Heart left ventricle (tissue), 16 donors: ENCODE results near the gene PHACTR1. TPM values are rescaled to one million over a fixed set of nuclear protein-coding genes. Genes with fewer than 3 reads are reported as not detected.

Experiments
- ATAC-seq, 4 donors: fragments of 200-7000 bp; cut with Tn5 transposase; one replicate each; pipeline ENCODE4 v1.9.1; 2020 to 2022; ENCODE audit warnings: moderate library complexity in 4 of 4, mild to moderate bottlenecking in 3 of 4, moderate number of reproducible peaks in 1 of 4
- DNase-seq, 5 donors: peaks; one replicate each; pipeline ENCODE4 v3.0.0-alpha.2; 2020
- H3K27ac ChIP-seq, 12 donors: fragments of 200-600 bp; sonication (generic) in 4 of 12; one replicate each; pipeline versions ENCODE4 v1.5.0 to v1.8.0; 2016 to 2022; ENCODE audit warnings: mild to moderate bottlenecking in 2 of 12
- H3K27me3 ChIP-seq, 9 donors: fragments of 200-600 bp; sonication (generic) in 2 of 9; one replicate each; pipeline versions ENCODE4 v1.5.1 to v1.8.0; 2016 to 2022; ENCODE audit warnings: mild to moderate bottlenecking in 3 of 9
- H3K36me3 ChIP-seq, 9 donors: fragments of 200-600 bp; sonication (generic) in 2 of 9; one replicate each; pipeline versions ENCODE4 v1.5.0 to v1.8.0; 2018 to 2022; ENCODE audit warnings: mild to moderate bottlenecking in 2 of 9
- H3K4me1 ChIP-seq, 12 donors: fragments of 200-600 bp; sonication (generic) in 4 of 12; one replicate each; pipeline versions ENCODE4 v1.5.0 to v1.8.0; 2016 to 2022; ENCODE audit warnings: mild to moderate bottlenecking in 3 of 12
- H3K4me3 ChIP-seq, 12 donors: fragments of 200-600 bp; sonication (generic) in 4 of 12; one replicate each; pipeline versions ENCODE4 v1.5.0 to v1.8.0; 2017 to 2022; ENCODE audit warnings: mild to moderate bottlenecking in 9 of 12, moderate library complexity in 4 of 12
- H3K9me3 ChIP-seq, 12 donors: fragments of 200-600 bp; sonication (generic) in 4 of 12; one replicate each; pipeline versions ENCODE4 v1.5.0 to v1.8.0; 2016 to 2022; ENCODE audit warnings: mild to moderate bottlenecking in 1 of 12
- POLR2A ChIP-seq, 2 donors: fragments of 450-650 bp; IDR thresholded peaks; one replicate each; pipeline ENCODE4 v1.6.1; 2017; ENCODE audit warnings: antibody characterized with exemption in 2 of 2, mild to moderate bottlenecking in 2 of 2, moderate library complexity in 2 of 2
- WGBS, 4 donors: extraction: QIAGEN DNeasy Blood & Tissue Kit in 2 of 4; methylation state at CpG; one replicate each; pipeline versions ENCODE4 v1.1.5 to v1.1.7; 2013 to 2018; 5-methylcytosine and 5-hydroxymethylcytosine counted together
- intact Hi-C, 10 donors: fragments of 100-400 bp; cut with DNase I; formaldehyde crosslinking; loops; one replicate each; pipeline versions ENCODE4 v1.11.1 to v1.14.2; 2022
- polyA plus RNA-seq, 2 donors: library from polyadenylated mRNA; stranded (reverse); fragments of 200-250 nt; gene quantifications; one replicate each; pipeline ENCODE4 v1.2.3, GENCODE V29; 2013
- total RNA-seq, 9 donors: library from RNA; depleted of rRNA in 2 of 9; stranded (reverse); fragments of >200 nt in 2 of 9; fragmentation: NEBNext Ultra II Directional in 3 of 9; extraction: Animal tissue kit (Norgen Biotek cat#: 25700) in 3 of 9; gene quantifications; one replicate each; pipeline versions ENCODE4 v1.1.0 to v1.2.4, GENCODE V29; 2016 to 2023
- TF ChIP-seq, protein P1 (sequence below), 12 donors: fragments of 200-600 bp; sonication (generic) in 4 of 12; IDR thresholded peaks; one replicate each; pipeline versions ENCODE4 v1.5.0 to v1.8.0; 2018 to 2022; ENCODE audit warnings: antibody characterized with exemption in 12 of 12, mild to moderate bottlenecking in 5 of 12
- donor health status: ischemic (EF 13 %, LVEDD 7.1; RV severe dilation, severe dysfunction).
- donor health status: healthy with polysubstance abuse.
- donor health status: DM: no; HTN: yes; CAD: no.
- donor health status: DM: no; HTN: no; CAD: no.
- donor health status: ischemic (EF 25% LVEDD 6.9; RV normal size, moderate dysfunction).
- donor health status: ischemic (EF 25% LVEDD 5.7; RV mildly dilated, moderate dysfunction).
- donor health status: healthy.
- donor health status: DM: yes; HTN: yes; CAD: no.
- donor health status: ischemic (EF 35%, LVEDD 5.7; RV mildly dilated, moderate dysfunction).
- donor health status: nonischemic (EF 11% LVEDD 7.7; RV severe dilation, severe dysfunction).
- donor health status: DM: yes; HTN: yes; CAD: no.
- donor health status: PGD.
- donor health status: ischemic (EF 29% LVEDD 5.4; RV normal size, mild dysfunction).
- donor health status: nonischemic (EF 23%, LVEDD 6.1; RV moderate dilation, normal function).

The PHACTR1 gene
- total and polyA plus RNA-seq, 11 donors: 21.2 to 238 (median 87.4) TPM

DNA sequence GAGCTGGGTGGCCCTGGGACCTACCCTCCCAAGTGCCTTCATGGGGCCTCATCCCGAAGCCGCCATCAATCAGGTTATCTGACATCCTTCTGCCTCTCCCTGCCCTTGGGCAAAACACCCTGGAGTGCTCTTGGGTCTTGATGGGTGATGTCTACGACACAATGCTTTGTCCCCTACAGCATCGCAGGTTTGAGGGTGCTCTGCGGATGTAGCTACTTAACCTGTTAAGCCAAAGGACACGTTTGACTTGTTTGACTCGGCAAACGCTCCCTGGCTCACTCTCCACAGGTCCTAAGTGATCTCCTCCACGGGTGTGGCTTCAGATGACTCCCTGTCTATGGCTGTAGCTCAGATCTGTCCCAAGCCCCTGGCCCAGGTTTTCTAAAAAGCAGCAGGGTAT is 576.2 kb downstream of the PHACTR1 start:
- intact Hi-C loops: loop anchor here in 1 of 10 donors (10.0 kb wide), 1 partner anchor 378 kb away; no protein-coding TSS in a partner anchor
- 91 to 93% (median 91%) methylated on average over 8 to 9 of the region's 9 CpGs for WGBS, 4 donors
- Histone ChIP-seq H3K4me1 (peaks cover 0 to 10% (median 0%) of the 10 kb centered on the region in 12 donors), H3K4me3 (no peak overlapping the region), H3K27me3 (no peaks in the 10 kb centered on the region), H3K36me3 (peaks cover 0 to 66% (median 44%) of the 10 kb centered on the region in 9 donors), H3K27ac (no peak overlapping the region), H3K9me3 (peaks cover 0 to 7% (median 0%) of the 10 kb centered on the region in 12 donors)
- no peak for TF ChIP-seq POLR2A (IDR thresholded peaks at IDR 0.05)
- TF ChIP-seq, protein P1, sequence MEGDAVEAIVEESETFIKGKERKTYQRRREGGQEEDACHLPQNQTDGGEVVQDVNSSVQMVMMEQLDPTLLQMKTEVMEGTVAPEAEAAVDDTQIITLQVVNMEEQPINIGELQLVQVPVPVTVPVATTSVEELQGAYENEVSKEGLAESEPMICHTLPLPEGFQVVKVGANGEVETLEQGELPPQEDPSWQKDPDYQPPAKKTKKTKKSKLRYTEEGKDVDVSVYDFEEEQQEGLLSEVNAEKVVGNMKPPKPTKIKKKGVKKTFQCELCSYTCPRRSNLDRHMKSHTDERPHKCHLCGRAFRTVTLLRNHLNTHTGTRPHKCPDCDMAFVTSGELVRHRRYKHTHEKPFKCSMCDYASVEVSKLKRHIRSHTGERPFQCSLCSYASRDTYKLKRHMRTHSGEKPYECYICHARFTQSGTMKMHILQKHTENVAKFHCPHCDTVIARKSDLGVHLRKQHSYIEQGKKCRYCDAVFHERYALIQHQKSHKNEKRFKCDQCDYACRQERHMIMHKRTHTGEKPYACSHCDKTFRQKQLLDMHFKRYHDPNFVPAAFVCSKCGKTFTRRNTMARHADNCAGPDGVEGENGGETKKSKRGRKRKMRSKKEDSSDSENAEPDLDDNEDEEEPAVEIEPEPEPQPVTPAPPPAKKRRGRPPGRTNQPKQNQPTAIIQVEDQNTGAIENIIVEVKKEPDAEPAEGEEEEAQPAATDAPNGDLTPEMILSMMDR (IDR thresholded peaks at IDR 0.05): no peak
- DNase-seq (no peak), ATAC-seq (no peak)

DNA sequence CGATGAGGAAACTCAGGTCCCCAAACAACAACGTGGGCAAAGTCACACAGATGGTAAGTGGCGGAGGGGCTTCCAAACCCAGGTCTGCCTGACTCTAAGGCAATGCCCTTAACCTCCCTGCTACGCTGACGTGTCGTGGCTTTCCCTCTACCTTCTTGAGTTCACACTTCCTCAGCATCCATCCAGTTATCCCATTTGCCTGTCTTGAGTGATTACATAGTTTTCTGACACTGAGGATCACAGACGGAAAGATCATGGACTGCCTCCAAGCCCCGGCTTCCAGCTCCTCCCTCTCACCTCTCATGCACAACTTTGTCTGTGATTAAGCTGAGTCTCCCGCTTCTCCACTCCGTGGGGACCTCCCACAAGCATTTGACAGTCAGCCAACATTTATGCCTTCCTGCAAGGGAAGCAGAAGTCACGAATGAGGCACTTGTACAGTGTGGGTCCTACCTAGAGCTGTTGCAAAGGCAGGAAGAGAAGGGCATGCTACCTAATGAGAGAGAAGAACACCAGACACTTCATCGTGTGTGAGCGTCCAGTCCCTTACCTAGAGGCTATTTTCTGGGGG is 578.0 kb downstream of the PHACTR1 start:
- DNase-seq: no peak
- Histone ChIP-seq H3K27me3 (no peaks in the 10 kb centered on the region), H3K27ac (no peak overlapping the region), H3K4me3 (no peak overlapping the region), H3K9me3 (no peaks in the 10 kb centered on the region), H3K4me1 (peaks cover 0 to 10% (median 0%) of the 10 kb centered on the region in 12 donors), H3K36me3 (peaks cover 0 to 67% (median 45%) of the 10 kb centered on the region in 9 donors)
- ATAC-seq: no peak
- intact Hi-C loops: loop anchor here in 1 of 10 donors (10.0 kb wide), 1 partner anchor 380 kb away; no protein-coding TSS in a partner anchor
- no peak for TF ChIP-seq POLR2A (IDR thresholded peaks at IDR 0.05)
- TF ChIP-seq, protein P1 (IDR thresholded peaks at IDR 0.05): no peak
- WGBS, 4 donors: 66 to 72% (median 71%) methylated on average over 13 of the region's 13 CpGs

DNA sequence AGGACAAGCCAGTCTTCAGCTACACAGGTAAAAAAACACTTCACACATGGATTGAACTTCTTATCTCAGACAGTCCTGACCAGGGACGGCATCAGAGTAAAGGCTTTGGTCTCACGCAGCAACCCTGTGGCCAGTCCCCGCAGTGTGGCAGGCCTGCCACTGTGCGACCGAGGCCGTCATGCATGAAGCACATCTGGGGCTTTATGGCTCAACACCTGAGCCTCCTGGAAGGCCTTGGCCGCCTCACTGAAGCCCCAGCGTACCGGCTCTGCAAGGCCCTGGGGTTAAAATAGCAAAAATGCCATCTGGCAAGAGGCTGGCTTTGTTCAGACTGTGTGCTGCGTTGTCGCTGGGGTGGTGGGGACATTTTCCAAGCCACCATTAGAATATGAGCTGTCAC is 579.0 kb downstream of the PHACTR1 start:
- intact Hi-C loops: loop anchor here in 1 of 10 donors (10.0 kb wide), 1 partner anchor 381 kb away; no protein-coding TSS in a partner anchor
- DNase-seq: no peak
- Histone ChIP-seq H3K4me1 (peaks cover 0 to 10% (median 0%) of the 10 kb centered on the region in 12 donors), H3K36me3 (peaks cover 0 to 76% (median 51%) of the 10 kb centered on the region in 9 donors), H3K27ac (no peak overlapping the region), H3K4me3 (no peak overlapping the region), H3K9me3 (no peaks in the 10 kb centered on the region), H3K27me3 (no peaks in the 10 kb centered on the region)
- no peak for TF ChIP-seq POLR2A (IDR thresholded peaks at IDR 0.05)
- TF ChIP-seq, protein P1 (IDR thresholded peaks at IDR 0.05): no peak
- ATAC-seq: no peak
- 89 to 94% (median 92%) methylated on average over 5 to 11 of the region's 11 CpGs for WGBS, 4 donors

DNA sequence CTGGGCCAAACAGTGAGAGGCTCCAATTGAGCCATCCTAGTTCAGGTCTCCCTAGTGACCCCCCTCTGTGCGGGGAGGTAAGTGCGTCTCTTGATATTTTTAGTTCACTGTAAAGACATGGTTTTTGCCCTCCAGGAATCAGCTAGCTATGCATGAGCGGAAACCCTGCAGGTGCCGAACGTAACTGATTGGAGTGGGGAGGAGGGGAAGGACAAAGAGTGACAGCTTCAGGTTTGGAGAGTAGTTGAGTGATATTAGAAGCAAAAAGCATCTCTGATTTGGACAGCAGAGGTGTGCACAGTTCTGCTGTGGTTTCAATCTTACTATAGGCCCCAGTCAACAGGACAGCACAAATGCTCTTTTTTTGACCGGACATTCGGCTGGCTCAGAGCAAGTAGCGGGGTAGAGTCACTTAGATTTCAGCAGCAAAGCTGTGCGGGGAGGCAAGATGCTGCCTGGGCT is 580.0 kb downstream of the PHACTR1 start:
- TF ChIP-seq POLR2A (IDR thresholded peaks at IDR 0.05): no peak
- TF ChIP-seq, protein P1 (IDR thresholded peaks at IDR 0.05): no peak
- peaks cover 0 to 10% (median 0%) of the 10 kb centered on the region in 12 donors for H3K4me1 ChIP-seq
- no peaks in the 10 kb centered on the region for H3K9me3 ChIP-seq
- WGBS, 4 donors: 79 to 84% (median 83%) methylated on average over 9 of the region's 9 CpGs
- DNase-seq (no peak), ATAC-seq (peak in 2 of 4 donors; percentile 21 to 31)
- H3K4me3 ChIP-seq: no peak overlapping the region
- no peak overlapping the region for H3K27ac ChIP-seq
- H3K27me3 ChIP-seq: no peaks in the 10 kb centered on the region
- intact Hi-C loops: loop anchor here in 1 of 10 donors (10.0 kb wide), 1 partner anchor 382 kb away; no protein-coding TSS in a partner anchor
- peaks cover 0 to 79% (median 58%) of the 10 kb centered on the region in 9 donors for H3K36me3 ChIP-seq
